ENCODE measurements around the gene PRDM16. TPM values are rescaled to one million over a fixed set of nuclear protein-coding genes. Genes with fewer than 3 reads are reported as not detected.

PRDM16 gene
- total RNA-seq, 1 donor, result 19.9 TPM

- DNase-seq (ENCODE audit: low read depth in 2 of 3, low spot score in 2 of 3), result no peak
Observed at GRCh38 chr1:3359351-3359750, 290.3 kb downstream of the PRDM16 start.

- no peak for DNase-seq (ENCODE audit: low read depth in 2 of 3, low spot score in 2 of 3)
Observed at GRCh38 chr1:3359756-3360440, 290.9 kb downstream of the PRDM16 start.

GRCh38 chr1:3360646-3361257 is 291.7 kb downstream of the PRDM16 start:
- no peak for DNase-seq (ENCODE audit: low read depth in 2 of 3, low spot score in 2 of 3)

- DNase-seq (ENCODE audit: low read depth in 2 of 3, low spot score in 2 of 3), result no peak
Observed at GRCh38 chr1:3363023-3363422, 294.0 kb downstream of the PRDM16 start.

- no peak for DNase-seq (ENCODE audit: low read depth in 2 of 3, low spot score in 2 of 3)
Observed at GRCh38 chr1:3363756-3364155, 294.8 kb downstream of the PRDM16 start.

- no peak for DNase-seq (ENCODE audit: low read depth in 2 of 3, low spot score in 2 of 3)
Observed at GRCh38 chr1:3364551-3364950, 295.5 kb downstream of the PRDM16 start.

GRCh38 chr1:3364983-3365382 is 296.0 kb downstream of the PRDM16 start:
- no peak for DNase-seq (ENCODE audit: low read depth in 2 of 3, low spot score in 2 of 3)

GRCh38 chr1:3365523-3366125 is 296.6 kb downstream of the PRDM16 start:
- DNase-seq (ENCODE audit: low read depth in 2 of 3, low spot score in 2 of 3), result peak in 2 of 3 donors; percentile 37 to 79

GRCh38 chr1:3366126-3367051 is 297.4 kb downstream of the PRDM16 start:
- no peak for DNase-seq (ENCODE audit: low read depth in 2 of 3, low spot score in 2 of 3)

GRCh38 chr1:3367376-3367775 is 298.4 kb downstream of the PRDM16 start:
- DNase-seq (ENCODE audit: low read depth in 2 of 3, low spot score in 2 of 3), result no peak

GRCh38 chr1:3368059-3368458 is 299.1 kb downstream of the PRDM16 start:
- no peak for DNase-seq (ENCODE audit: low read depth in 2 of 3, low spot score in 2 of 3)

- DNase-seq (ENCODE audit: low read depth in 2 of 3, low spot score in 2 of 3), result no peak
Observed at GRCh38 chr1:3368711-3369445, 299.9 kb downstream of the PRDM16 start.

GRCh38 chr1:3369446-3370076 is 300.6 kb downstream of the PRDM16 start:
- no peak for DNase-seq (ENCODE audit: low read depth in 2 of 3, low spot score in 2 of 3)

GRCh38 chr1:3370856-3371703 is 302.1 kb downstream of the PRDM16 start:
- DNase-seq (ENCODE audit: low read depth in 2 of 3, low spot score in 2 of 3), result no peak

GRCh38 chr1:3372317-3372716 is 303.3 kb downstream of the PRDM16 start:
- DNase-seq (ENCODE audit: low read depth in 2 of 3, low spot score in 2 of 3), result peak in 1 of 3 donors; percentile 38

- DNase-seq (ENCODE audit: low read depth in 2 of 3, low spot score in 2 of 3), result no peak
Observed at GRCh38 chr1:3373175-3373574, 304.2 kb downstream of the PRDM16 start.

- no peak for DNase-seq (ENCODE audit: low read depth in 2 of 3, low spot score in 2 of 3)
Observed at GRCh38 chr1:3373700-3374405, 304.9 kb downstream of the PRDM16 start.

GRCh38 chr1:3375245-3375644 is 306.2 kb downstream of the PRDM16 start:
- DNase-seq (ENCODE audit: low read depth in 2 of 3, low spot score in 2 of 3), result no peak
